Measurements from ENCODE around the gene ATF6. TPM values are rescaled to one million over a fixed set of nuclear protein-coding genes. Genes with fewer than 3 reads are reported as not detected.

Gene ATF6
- total RNA-seq, 5 donors from 2014 or later (not counting 1 experiment from before 2014, with no cell fraction given) = 18.7 to 27.6 (median 21.9) TPM

Other genes starting within 250 kb of the ATF6 start
- gene HSPA6, start 241.8 kb upstream of the ATF6 start, total RNA-seq = 10 to 100 TPM in 1 of 5 donors, 1 to 10 TPM in 2, under 1 TPM in 1, not detected in 1; 0.30 to 22.7 (median 5.7) TPM
- gene FCGR3A, start 216.5 kb upstream of the ATF6 start, total RNA-seq = 10 to 100 TPM in 1 of 5 donors, 1 to 10 TPM in 4; 3.8 to 43.9 (median 4.9) TPM
- gene FCGR3B, start 135.1 kb upstream of the ATF6 start, total RNA-seq = under 1 TPM in 3 of 5 donors, not detected in 2; 0.42 to 0.88 (median 0.60) TPM
- 1 to 10 TPM in 4 of 5 donors, under 1 TPM in 1; 0.80 to 3.9 (median 1.7) TPM for gene FCGR2B, start 103.2 kb upstream of the ATF6 start, total RNA-seq
- gene FCRLA, start 59.1 kb upstream of the ATF6 start, total RNA-seq = 1 to 10 TPM in 3 of 5 donors, under 1 TPM in 2; 0.68 to 6.5 (median 2.7) TPM
- gene FCRLB, start 44.8 kb upstream of the ATF6 start, total RNA-seq = 1 to 10 TPM in 1 of 5 donors, under 1 TPM in 4; 0.48 to 1.1 (median 0.75) TPM
- gene DUSP12, start 16.5 kb upstream of the ATF6 start, total RNA-seq = 10 to 100 TPM; 18.9 to 33.5 (median 29.1) TPM